ENCODE measurements around the gene KAT8.

Gene KAT8

GRCh38 chr16:31084584-31085302 lies 32.7 kb upstream of the KAT8 start:
- DNase-seq (ENCODE audit: low read depth, low spot score): no peak
- no peak overlapping the region for H3K27ac ChIP-seq (ENCODE audit: low read length)
- H3K9me3 ChIP-seq (ENCODE audit: control insufficient read depth, insufficient read depth, low read length): no peaks in the 10 kb centered on the region
- H3K4me3 ChIP-seq (ENCODE audit: low read length): no peak overlapping the region
- H3K36me3 ChIP-seq (ENCODE audit: control insufficient read depth, insufficient read depth, low read length): peaks cover 21% of the 10 kb centered on the region
- no peaks in the 10 kb centered on the region for H3K4me1 ChIP-seq (ENCODE audit: control insufficient read depth, insufficient read depth, low read length)
- no CpG with 5 or more reads among the region's 16 CpGs for WGBS (ENCODE audit: insufficient coverage, insufficient read length)
- H3K27me3 ChIP-seq (ENCODE audit: control insufficient read depth, insufficient read depth, low read length): no peaks in the 10 kb centered on the region

DNA sequence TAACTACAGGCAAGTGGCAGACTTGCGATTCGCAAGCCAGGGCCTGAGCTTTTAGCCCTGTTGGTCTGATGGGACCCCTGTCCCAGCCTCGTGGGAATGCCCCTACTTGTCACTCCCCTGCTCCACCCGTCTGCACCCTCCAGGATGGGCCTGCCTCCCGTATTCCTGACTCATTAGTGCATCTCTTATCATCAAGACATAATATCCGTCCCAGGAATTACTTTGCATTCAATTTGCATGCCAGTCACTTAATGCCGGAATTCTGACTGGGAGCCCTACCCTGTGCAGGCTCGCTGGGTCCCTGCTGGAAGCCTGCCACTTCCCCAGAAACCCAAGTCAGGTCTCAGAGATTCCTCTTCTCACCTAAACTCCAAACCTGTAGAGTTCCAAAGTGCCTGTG lies 32.1 kb upstream of the KAT8 start:
- Histone ChIP-seq H3K36me3 (ENCODE audit: control insufficient read depth, insufficient read depth, low read length) (peaks cover 16% of the 10 kb centered on the region), H3K27ac (ENCODE audit: low read length) (no peak overlapping the region), H3K27me3 (ENCODE audit: control insufficient read depth, insufficient read depth, low read length) (no peaks in the 10 kb centered on the region), H3K4me1 (ENCODE audit: control insufficient read depth, insufficient read depth, low read length) (no peaks in the 10 kb centered on the region), H3K9me3 (ENCODE audit: control insufficient read depth, insufficient read depth, low read length) (no peaks in the 10 kb centered on the region), H3K4me3 (ENCODE audit: low read length) (no peak overlapping the region)
- no CpG with 5 or more reads among the region's 8 CpGs for WGBS (ENCODE audit: insufficient coverage, insufficient read length)
- no peak for DNase-seq (ENCODE audit: low read depth, low spot score)

DNA sequence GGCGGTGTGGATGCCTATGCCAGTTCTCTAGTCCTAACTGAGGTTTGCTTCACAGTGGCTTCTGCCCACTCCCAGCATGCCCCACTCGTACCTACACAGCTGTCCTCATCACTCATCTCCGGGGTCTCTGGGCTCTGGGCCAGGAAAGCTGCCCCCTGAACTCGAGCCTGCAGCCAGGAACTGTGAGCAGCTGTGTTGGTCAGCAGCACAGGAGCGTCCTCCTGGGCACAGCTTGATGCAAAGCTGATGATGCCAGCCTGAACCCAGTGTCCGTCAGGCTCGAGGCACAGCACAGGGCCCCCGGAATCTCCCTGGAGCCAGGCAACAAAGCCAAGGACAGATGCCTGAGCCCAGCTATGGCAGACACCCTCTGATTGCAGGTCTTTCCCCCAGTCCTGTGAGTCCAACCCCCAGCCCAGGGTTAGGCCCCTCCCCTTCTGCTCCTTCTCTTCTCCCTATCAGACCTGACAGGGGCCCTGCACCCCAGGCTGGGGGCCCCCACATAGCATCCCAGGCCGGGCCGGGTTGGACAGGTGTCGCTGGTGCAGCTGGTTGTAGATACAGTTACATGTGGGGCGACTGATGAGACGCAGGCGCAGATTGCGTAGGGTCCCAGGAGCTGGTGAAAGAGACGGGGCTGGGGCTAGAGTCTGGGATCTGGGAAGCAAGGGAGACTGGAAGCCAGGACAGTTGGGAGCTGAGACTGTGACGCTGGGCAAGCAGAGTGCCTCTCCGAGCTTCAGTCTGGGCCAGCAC lies 31.4 kb upstream of the KAT8 start:
- Histone ChIP-seq H3K4me3 (ENCODE audit: low read length) (no peak overlapping the region; the same call in 1 of the 2 replicates), H3K27me3 (ENCODE audit: control insufficient read depth, insufficient read depth, low read length) (no peaks in the 10 kb centered on the region), H3K27ac (ENCODE audit: low read length) (no peak overlapping the region), H3K9me3 (ENCODE audit: control insufficient read depth, insufficient read depth, low read length) (no peaks in the 10 kb centered on the region), H3K36me3 (ENCODE audit: control insufficient read depth, insufficient read depth, low read length) (peaks cover 15% of the 10 kb centered on the region), H3K4me1 (ENCODE audit: control insufficient read depth, insufficient read depth, low read length) (no peaks in the 10 kb centered on the region)
- no peak for DNase-seq (ENCODE audit: low read depth, low spot score)
- no CpG with 5 or more reads among the region's 18 CpGs for WGBS (ENCODE audit: insufficient coverage, insufficient read length)

DNA sequence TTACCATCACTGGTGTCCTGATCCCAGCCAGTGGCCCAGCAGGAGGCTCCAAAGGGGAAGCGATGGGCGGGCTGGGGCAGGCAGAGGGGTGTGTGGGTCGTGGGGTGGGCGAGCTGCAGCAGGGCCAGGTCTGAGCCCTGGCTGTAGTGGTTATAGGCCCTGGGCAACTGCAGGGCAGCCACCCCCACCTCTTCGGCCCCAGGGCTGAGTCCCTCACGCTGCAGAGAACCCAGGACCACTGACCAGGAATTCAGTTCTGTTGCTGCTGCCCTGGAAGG lies 30.9 kb upstream of the KAT8 start:
- Histone ChIP-seq H3K4me3 (ENCODE audit: low read length) (no peak overlapping the region), H3K36me3 (ENCODE audit: control insufficient read depth, insufficient read depth, low read length) (peaks cover 13% of the 10 kb centered on the region), H3K9me3 (ENCODE audit: control insufficient read depth, insufficient read depth, low read length) (no peaks in the 10 kb centered on the region), H3K27ac (ENCODE audit: low read length) (no peak overlapping the region), H3K4me1 (ENCODE audit: control insufficient read depth, insufficient read depth, low read length) (no peaks in the 10 kb centered on the region), H3K27me3 (ENCODE audit: control insufficient read depth, insufficient read depth, low read length) (no peaks in the 10 kb centered on the region)
- WGBS (ENCODE audit: insufficient coverage, insufficient read length): no CpG with 5 or more reads among the region's 6 CpGs
- no peak for DNase-seq (ENCODE audit: low read depth, low spot score)

DNA sequence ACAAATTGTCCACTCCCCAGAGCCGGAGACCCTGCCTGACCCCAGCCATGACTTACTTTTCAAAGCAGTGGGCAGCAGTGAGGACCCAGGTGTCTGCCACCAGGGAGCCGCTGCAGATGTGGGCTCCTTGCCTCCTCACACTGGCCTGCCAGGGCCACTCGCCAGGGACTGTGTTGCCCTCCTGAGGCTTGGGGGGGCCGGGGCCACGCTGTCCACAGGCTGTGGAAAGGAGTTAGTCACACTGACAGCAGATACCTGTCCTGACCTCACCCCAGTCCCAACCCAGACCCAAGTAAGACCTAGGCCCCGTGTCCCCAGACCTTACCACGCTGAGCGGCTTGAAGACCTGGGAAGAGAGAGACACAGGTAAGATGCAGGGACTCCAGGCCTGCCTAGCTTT lies 30.0 kb upstream of the KAT8 start:
- no peak overlapping the region for H3K27ac ChIP-seq (ENCODE audit: low read length)
- H3K36me3 ChIP-seq (ENCODE audit: control insufficient read depth, insufficient read depth, low read length): peaks cover 13% of the 10 kb centered on the region
- DNase-seq (ENCODE audit: low read depth, low spot score): no peak
- no peaks in the 10 kb centered on the region for H3K9me3 ChIP-seq (ENCODE audit: control insufficient read depth, insufficient read depth, low read length)
- no peaks in the 10 kb centered on the region for H3K4me1 ChIP-seq (ENCODE audit: control insufficient read depth, insufficient read depth, low read length)
- WGBS (ENCODE audit: insufficient coverage, insufficient read length): no CpG with 5 or more reads among the region's 8 CpGs
- H3K4me3 ChIP-seq (ENCODE audit: low read length): no peak overlapping the region
- no peaks in the 10 kb centered on the region for H3K27me3 ChIP-seq (ENCODE audit: control insufficient read depth, insufficient read depth, low read length)

DNA sequence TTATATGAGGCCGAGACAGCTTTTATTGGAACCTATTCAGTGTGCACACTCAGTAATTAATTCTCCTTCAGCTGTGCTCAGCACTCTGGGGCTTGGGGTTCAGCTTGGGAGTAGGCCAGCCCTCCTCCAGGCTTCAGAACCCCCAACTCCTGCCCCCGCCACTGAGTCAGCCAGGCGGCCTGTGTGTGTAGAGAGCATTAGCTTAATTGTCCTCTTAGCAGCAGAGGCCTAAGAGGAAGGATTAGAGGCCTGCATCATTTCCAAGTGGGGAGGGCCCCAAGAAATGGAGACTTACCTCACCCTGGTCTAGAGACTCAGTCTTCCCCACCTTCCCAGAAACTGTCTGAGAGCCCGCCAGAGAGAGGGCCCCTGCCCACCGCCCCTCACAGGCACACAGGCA lies 29.5 kb upstream of the KAT8 start:
- no peaks in the 10 kb centered on the region for H3K9me3 ChIP-seq (ENCODE audit: control insufficient read depth, insufficient read depth, low read length)
- H3K27ac ChIP-seq (ENCODE audit: low read length): no peak overlapping the region
- no peak overlapping the region for H3K4me3 ChIP-seq (ENCODE audit: low read length)
- H3K4me1 ChIP-seq (ENCODE audit: control insufficient read depth, insufficient read depth, low read length): no peaks in the 10 kb centered on the region
- WGBS (ENCODE audit: insufficient coverage, insufficient read length): no CpG with 5 or more reads among the region's 5 CpGs
- no peaks in the 10 kb centered on the region for H3K27me3 ChIP-seq (ENCODE audit: control insufficient read depth, insufficient read depth, low read length)
- no peak for DNase-seq (ENCODE audit: low read depth, low spot score)
- peaks cover 13% of the 10 kb centered on the region for H3K36me3 ChIP-seq (ENCODE audit: control insufficient read depth, insufficient read depth, low read length)

DNA sequence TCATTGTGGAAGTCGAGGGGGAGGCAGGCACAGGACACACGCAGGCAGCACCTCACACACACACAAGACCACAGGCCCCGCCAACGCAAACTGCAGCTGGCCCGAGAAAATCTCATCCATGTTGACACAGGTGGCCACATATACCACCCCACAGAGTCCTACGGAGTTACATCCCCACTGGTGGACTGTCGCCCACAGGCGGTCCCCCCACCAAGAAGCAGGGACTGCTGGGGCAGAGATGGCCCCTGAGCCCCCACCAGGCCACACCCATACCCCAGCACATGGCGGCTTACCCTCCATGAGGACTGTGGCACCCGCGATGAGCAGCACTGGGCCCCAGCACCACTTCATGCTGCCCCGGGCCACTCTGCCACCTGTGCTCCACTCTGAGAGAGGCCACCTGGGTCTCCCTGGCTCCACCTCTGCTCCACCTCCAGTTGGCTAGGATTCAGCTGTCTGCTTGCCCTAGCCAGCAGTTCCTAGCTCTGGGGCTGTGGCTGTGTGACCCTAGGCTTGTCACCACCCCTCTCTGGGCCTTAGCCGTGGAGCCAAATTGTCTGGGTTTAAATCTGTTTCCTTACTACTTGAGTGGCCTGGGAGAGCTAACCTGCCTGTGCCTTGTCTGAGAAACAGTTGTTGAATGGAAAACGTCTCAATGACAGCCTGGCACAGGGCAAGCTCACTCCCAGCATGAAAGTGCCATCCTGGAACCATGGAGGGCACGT lies 28.8 kb upstream of the KAT8 start, which contains the start of gene PRSS53:
TSS of gene PRSS53 (minus strand) at position 485 of the 725 bp plus-strand sequence. CDS start at position 351, 134 bp downstream.
- H3K27ac ChIP-seq (ENCODE audit: low read length): no peak within 1 kb of the TSS
- peaks cover 2% of the 10 kb centered on the region; the same call in 1 of the 2 replicates for H3K4me1 ChIP-seq (ENCODE audit: control insufficient read depth, insufficient read depth, low read length)
- DNase-seq (ENCODE audit: low read depth, low spot score): no peak
- WGBS (ENCODE audit: insufficient coverage, insufficient read length): no CpG with 5 or more reads among the region's 15 CpGs
- no peaks in the 10 kb centered on the region for H3K9me3 ChIP-seq (ENCODE audit: control insufficient read depth, insufficient read depth, low read length)
- peaks cover 13% of the 10 kb centered on the region for H3K36me3 ChIP-seq (ENCODE audit: control insufficient read depth, insufficient read depth, low read length)
- no peaks in the 10 kb centered on the region for H3K27me3 ChIP-seq (ENCODE audit: control insufficient read depth, insufficient read depth, low read length)
- H3K4me3 ChIP-seq (ENCODE audit: low read length): no peak within 1 kb of the TSS

DNA sequence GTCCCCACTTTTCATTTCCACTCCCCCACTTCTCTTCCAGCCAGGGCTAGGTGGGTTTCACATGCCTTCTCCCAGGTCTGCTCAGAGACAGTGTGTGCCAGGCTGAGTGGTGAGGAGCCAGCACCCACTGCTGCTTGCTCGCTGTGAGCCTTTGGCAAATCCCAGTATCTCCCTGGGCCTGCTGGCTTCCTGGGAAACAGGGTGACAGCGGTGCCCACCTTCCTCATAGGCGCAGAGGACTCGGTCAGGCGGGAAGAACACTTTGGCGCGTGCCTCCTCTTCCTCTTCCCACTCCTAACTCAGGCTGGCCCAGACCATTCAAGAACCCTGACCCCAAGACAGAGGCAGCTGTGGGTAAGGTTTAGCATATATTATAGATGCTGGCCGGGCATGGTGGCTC lies 28.3 kb upstream of the KAT8 start:
- H3K36me3 ChIP-seq (ENCODE audit: control insufficient read depth, insufficient read depth, low read length): peaks cover 13% of the 10 kb centered on the region
- no peak overlapping the region for H3K4me3 ChIP-seq (ENCODE audit: low read length)
- H3K9me3 ChIP-seq (ENCODE audit: control insufficient read depth, insufficient read depth, low read length): no peaks in the 10 kb centered on the region
- H3K27ac ChIP-seq (ENCODE audit: low read length): no peak overlapping the region
- H3K4me1 ChIP-seq (ENCODE audit: control insufficient read depth, insufficient read depth, low read length): peaks cover 2% of the 10 kb centered on the region; the same call in 1 of the 2 replicates
- WGBS (ENCODE audit: insufficient coverage, insufficient read length): no CpG with 5 or more reads among the region's 8 CpGs
- H3K27me3 ChIP-seq (ENCODE audit: control insufficient read depth, insufficient read depth, low read length): no peaks in the 10 kb centered on the region
- no peak for DNase-seq (ENCODE audit: low read depth, low spot score)

GRCh38 chr16:31090540-31090939 lies 26.9 kb upstream of the KAT8 start:
- DNase-seq (ENCODE audit: low read depth, low spot score): no peak
- Histone ChIP-seq H3K36me3 (ENCODE audit: control insufficient read depth, insufficient read depth, low read length) (peaks cover 10% of the 10 kb centered on the region; the same call in 1 of the 2 replicates), H3K4me3 (ENCODE audit: low read length) (no peak overlapping the region), H3K4me1 (ENCODE audit: control insufficient read depth, insufficient read depth, low read length) (peaks cover 2% of the 10 kb centered on the region; the same call in 1 of the 2 replicates), H3K9me3 (ENCODE audit: control insufficient read depth, insufficient read depth, low read length) (no peaks in the 10 kb centered on the region), H3K27ac (ENCODE audit: low read length) (no peak overlapping the region), H3K27me3 (ENCODE audit: control insufficient read depth, insufficient read depth, low read length) (no peaks in the 10 kb centered on the region)
- no CpG with 5 or more reads among the region's 2 CpGs for WGBS (ENCODE audit: insufficient coverage, insufficient read length)

DNA sequence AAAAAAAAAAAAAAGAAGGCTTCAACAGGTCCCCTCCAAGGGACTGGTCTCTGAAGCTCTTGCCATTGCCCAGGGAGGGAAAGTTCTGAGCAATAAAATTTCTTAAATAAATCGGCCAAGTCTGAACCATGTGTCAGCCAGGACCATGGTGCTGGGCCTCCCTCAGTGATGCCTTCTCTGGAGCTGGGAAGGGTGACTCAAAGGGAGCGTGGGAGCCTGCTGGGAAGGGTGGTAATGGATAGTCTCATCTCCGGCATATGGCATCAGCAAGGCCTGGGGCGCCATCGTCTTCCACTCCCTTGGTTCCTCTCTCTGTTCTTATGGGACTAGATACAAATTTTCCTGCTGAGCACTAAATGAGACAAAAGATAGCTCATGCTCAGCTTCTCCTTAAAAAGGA lies 25.1 kb upstream of the KAT8 start:
- H3K9me3 ChIP-seq (ENCODE audit: control insufficient read depth, insufficient read depth, low read length): no peaks in the 10 kb centered on the region
- H3K36me3 ChIP-seq (ENCODE audit: control insufficient read depth, insufficient read depth, low read length): peaks cover 10% of the 10 kb centered on the region; the same call in 1 of the 2 replicates
- H3K4me1 ChIP-seq (ENCODE audit: control insufficient read depth, insufficient read depth, low read length): peaks cover 2% of the 10 kb centered on the region; the same call in 1 of the 2 replicates
- no peaks in the 10 kb centered on the region for H3K27me3 ChIP-seq (ENCODE audit: control insufficient read depth, insufficient read depth, low read length)
- DNase-seq (ENCODE audit: low read depth, low spot score): no peak
- WGBS (ENCODE audit: insufficient coverage, insufficient read length): no CpG with 5 or more reads among the region's 5 CpGs
- H3K27ac ChIP-seq (ENCODE audit: low read length): no peak overlapping the region
- H3K4me3 ChIP-seq (ENCODE audit: low read length): no peak overlapping the region

Data from iPS DF 6.9 (cell line).